ENCODE measurements around the gene ATN1. TPM values are rescaled to one million over a fixed set of nuclear protein-coding genes. Genes with fewer than 3 reads are reported as not detected.

Gene ATN1
- total RNA-seq, 1 donor from 2014 or later = 123 TPM

GRCh38 chr12:6966351-6966750 lies 38.6 kb downstream of the ATN1 start:
- intact Hi-C loops (cut with DNase I) = no loop called here
- ATAC-seq (no peak), DNase-seq (no peak)

GRCh38 chr12:6967651-6968100 lies 39.9 kb downstream of the ATN1 start:
- Histone ChIP-seq H3K9me3 (no peaks in the 10 kb centered on the region), H3K4me3 (no peak overlapping the region), H3K36me3 (peaks cover 51% of the 10 kb centered on the region), H3K27me3 (ENCODE audit: low read depth) (no peaks in the 10 kb centered on the region), H3K27ac (no peak overlapping the region), H3K4me1 (peaks cover 53% of the 10 kb centered on the region)
- DNase-seq (no peak), ATAC-seq (no peak)
- intact Hi-C loops (cut with DNase I) = no loop called here
- TF ChIP-seq CTCF (IDR thresholded peaks at IDR 0.05) = no peak

More at GRCh38 chr12:6966351-6966750, 38.6 kb downstream of the ATN1 start:
- H3K9me3 ChIP-seq = no peaks in the 10 kb centered on the region
- peaks cover 51% of the 10 kb centered on the region for H3K36me3 ChIP-seq
- no peak overlapping the region for H3K27ac ChIP-seq
- peaks cover 55% of the 10 kb centered on the region for H3K4me1 ChIP-seq
- no peak overlapping the region for H3K4me3 ChIP-seq
- no peaks in the 10 kb centered on the region for H3K27me3 ChIP-seq (ENCODE audit: low read depth)
- TF ChIP-seq CTCF (IDR thresholded peaks at IDR 0.05) = no peak

GRCh38 chr12:6968426-6968825 lies 40.7 kb downstream of the ATN1 start:
- ATAC-seq (no peak), DNase-seq (no peak)
- no peaks in the 10 kb centered on the region for H3K27me3 ChIP-seq (ENCODE audit: low read depth)
- TF ChIP-seq CTCF (IDR thresholded peaks at IDR 0.05) = no peak
- H3K4me1 ChIP-seq = peaks cover 53% of the 10 kb centered on the region
- peaks cover 51% of the 10 kb centered on the region for H3K36me3 ChIP-seq
- H3K27ac ChIP-seq = no peak overlapping the region
- intact Hi-C loops (cut with DNase I) = no loop called here
- H3K4me3 ChIP-seq = no peak overlapping the region
- no peaks in the 10 kb centered on the region for H3K9me3 ChIP-seq

- intact Hi-C loops (cut with DNase I) = no loop called here
- H3K9me3 ChIP-seq = no peaks in the 10 kb centered on the region
- H3K4me3 ChIP-seq = peak overlapping the region; percentile 91
- no peaks in the 10 kb centered on the region for H3K27me3 ChIP-seq (ENCODE audit: low read depth)
- peaks cover 60% of the 10 kb centered on the region for H3K36me3 ChIP-seq
- no peak for TF ChIP-seq CTCF (IDR thresholded peaks at IDR 0.05)
- DNase-seq (no peak), ATAC-seq (peak in 1 of 2 donors; percentile 52)
- peak overlapping the region; percentile 93 for H3K27ac ChIP-seq
- peaks cover 44% of the 10 kb centered on the region for H3K4me1 ChIP-seq
Observed at GRCh38 chr12:6970096-6970527, 42.4 kb downstream of the ATN1 start.

GRCh38 chr12:6974180-6974579 lies 46.4 kb downstream of the ATN1 start:
- ATAC-seq = no peak
- intact Hi-C loops (cut with DNase I) = no loop called here

More at GRCh38 chr12:6974180-6974579, 46.4 kb downstream of the ATN1 start:
- no peak for TF ChIP-seq CTCF (IDR thresholded peaks at IDR 0.05)
- Histone ChIP-seq H3K4me1 (peaks cover 44% of the 10 kb centered on the region), H3K36me3 (peaks cover 60% of the 10 kb centered on the region), H3K27me3 (ENCODE audit: low read depth) (no peaks in the 10 kb centered on the region), H3K4me3 (no peak overlapping the region), H3K9me3 (no peaks in the 10 kb centered on the region), H3K27ac (no peak overlapping the region)
- DNase-seq = no peak

All from lower lobe of right lung (tissue), 2 donors.